Activated CD4-positive, CD25-positive, alpha-beta regulatory T cell treated with anti-CD3 and anti-CD28 coated beads, Interleukin-2, amount 50 U/mL, for 24 hours (primary cell): ENCODE results near the gene CAMKK1.

Source experiments
- ATAC-seq, 2 donors: fragments of 150-1000 bp; cut with Tn5 transposase; one replicate each; pipeline ENCODE4 v1.10.0; 2021; ENCODE audit warnings: mild to moderate bottlenecking in 1 of 2, moderate library complexity in 1 of 2

CAMKK1 gene

GRCh38 chr17:3895354-3895753 is 2.5 kb upstream of the CAMKK1 start:
- no peak for ATAC-seq

GRCh38 chr17:3894911-3895343 is 2.1 kb upstream of the CAMKK1 start:
- no peak for ATAC-seq

- ATAC-seq, result no peak
These were observed 1.3 kb upstream of the CAMKK1 start for GRCh38 chr17:3894188-3894587.

DNA sequence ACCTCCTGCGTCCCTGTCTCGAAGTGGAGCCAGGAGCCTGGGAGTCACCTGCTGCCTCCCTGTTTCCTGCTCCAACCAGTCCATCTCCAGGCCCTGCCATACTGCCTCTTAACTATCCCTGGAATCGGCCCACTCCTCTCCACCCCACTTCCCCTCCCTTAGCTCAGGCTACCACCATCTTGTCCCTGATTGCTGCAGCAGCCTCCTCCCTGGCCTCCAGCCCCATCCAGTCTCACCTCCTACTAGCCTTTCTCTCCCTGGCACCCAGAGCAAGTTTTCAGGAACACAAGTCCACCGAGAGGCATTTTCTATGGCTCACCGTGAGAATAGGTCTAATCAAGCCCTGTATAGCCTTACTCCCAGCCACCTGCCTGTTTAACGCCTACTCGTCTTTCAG is 865 bp upstream of the CAMKK1 start:
- no peak for ATAC-seq

DNA sequence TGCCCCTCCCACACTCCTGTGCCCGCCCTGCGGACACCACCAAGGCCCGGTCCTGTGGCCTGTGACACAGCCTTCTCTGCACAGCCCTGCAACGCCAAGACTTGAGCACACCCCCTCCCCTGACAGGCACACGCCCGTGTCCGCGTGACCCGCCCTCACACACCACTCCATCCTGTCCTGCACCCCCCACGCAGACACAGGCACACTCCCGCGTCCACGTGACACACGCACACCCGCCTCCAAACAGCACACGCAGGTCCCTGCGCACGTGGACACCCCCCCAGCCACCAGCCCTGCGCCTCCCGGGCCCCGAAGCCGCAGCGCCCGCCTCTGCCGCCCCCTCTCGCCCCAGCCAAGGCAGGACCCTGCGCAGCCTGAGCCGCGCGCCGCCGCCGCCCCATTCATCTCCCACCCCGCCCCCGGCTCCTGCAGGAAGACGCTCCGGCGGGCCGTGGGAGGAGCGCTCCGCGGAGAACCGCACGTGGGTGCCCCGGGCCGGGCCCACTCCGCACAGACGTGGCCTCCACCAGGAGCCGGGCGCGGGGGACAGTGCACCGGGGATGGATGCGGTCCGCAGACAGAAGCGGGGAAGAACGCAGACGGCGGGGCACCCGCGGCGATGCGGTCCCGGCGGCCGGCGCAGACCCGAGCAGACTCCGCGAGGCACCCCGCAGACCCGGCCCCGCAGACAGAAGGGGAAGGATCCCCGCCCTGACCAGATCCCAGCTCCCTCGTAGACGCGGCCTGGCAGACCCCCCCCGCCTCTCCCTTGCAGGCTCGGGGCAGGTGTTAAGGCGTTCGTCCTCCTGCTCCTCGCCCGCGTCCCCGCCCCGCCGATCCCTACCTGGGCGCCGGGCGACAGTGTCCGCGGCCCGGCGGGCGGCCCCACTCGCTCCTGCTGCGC is 506 bp downstream of the CAMKK1 start:
- peak; percentile 22 to 37 for ATAC-seq

DNA sequence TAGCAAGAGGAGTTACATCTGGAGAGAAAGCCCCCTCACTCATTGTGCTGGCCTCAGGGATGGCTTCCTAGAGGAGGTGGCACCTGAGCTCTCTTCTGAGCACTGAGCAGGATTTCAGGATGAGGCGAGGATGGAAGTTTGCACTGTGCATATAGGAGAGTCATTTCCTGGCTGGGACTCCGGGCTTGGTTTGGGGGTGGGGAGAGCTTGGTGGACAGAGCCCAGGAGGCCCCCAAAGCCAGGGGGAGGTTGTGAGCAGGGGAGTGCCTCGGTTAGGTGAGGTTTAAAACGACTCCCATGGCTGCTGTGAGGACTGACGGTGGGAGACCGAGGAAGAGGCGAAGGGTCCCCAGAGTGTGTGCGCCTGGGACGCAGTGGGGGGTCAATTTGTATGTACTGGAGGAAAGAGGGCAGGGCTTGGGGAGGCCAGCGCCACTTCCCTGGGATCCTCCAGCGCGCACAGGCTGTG is 1.2 kb downstream of the CAMKK1 start:
- no peak for ATAC-seq

- no peak for ATAC-seq
These were observed 2.0 kb downstream of the CAMKK1 start for GRCh38 chr17:3890878-3891219.

DNA sequence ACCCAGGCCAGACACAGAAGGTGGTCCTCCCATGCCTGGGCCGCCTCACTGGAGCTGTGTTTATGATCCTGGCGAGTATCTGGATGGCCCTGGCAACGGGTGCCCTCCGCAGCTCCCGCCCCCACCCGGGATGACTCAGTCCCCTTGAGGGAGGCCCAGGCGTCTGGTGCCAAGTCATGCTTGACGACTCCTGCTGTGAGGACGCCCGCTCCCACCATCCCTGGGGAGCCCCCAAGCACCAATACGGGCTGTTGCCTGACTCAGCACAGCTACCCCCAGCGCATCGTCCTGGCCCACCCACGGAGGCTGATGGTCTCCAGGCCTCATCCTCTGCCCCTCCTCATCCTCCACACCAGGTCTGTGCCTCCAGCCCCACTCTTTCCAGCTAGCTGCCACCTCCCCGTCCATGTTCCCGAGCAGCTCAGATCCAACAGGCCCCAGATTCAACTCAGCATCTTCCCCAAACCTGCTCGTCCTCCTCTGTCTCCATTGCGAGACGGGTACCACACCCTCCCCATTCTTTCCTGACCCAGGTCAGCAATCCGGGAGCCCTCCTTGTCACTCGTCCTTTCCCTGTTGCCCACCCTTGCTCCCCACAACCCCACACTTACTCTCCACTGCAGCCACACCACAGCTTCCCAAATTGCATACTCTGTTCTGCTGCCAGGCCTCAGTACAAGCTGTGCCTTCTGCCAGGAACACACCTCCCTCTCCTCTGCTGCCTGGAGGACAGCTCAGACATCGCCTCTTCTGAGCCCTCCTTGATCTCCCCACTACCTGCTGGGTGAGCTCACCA is 2.6 kb downstream of the CAMKK1 start:
- ATAC-seq, result no peak

DNA sequence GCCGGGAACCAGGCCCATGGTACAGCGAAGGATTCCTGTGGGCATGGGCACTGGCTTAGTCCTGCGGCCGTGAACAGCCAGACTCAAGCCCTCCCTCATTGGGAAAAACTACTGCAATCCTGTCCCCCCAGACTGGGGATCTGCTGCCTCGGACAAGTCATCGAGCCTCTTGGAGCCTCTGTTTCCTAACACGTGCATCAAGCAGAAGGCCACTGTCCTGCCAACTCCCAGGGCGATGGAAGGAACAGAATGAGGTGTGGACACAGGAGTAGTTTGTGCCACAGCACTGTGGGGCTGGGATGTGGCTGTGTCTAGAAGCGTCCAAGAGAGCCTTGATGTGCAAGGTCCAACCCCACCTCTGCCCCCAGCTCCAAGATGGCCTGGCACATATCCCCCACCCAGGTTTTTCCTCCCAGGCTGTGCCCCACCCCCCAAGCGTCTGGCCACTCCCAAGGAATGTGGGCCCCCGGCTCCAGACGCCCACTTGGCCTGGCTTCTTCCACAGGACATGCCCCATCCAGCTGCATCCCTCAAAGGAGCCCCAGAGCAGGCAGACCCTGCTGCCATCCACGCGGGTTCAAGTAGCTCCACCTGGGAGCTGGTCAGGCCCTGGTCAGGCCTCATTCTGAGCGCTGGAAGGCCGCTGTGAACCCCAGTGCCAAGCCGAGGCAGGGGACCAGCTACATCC is 3.4 kb downstream of the CAMKK1 start:
- no peak for ATAC-seq

DNA sequence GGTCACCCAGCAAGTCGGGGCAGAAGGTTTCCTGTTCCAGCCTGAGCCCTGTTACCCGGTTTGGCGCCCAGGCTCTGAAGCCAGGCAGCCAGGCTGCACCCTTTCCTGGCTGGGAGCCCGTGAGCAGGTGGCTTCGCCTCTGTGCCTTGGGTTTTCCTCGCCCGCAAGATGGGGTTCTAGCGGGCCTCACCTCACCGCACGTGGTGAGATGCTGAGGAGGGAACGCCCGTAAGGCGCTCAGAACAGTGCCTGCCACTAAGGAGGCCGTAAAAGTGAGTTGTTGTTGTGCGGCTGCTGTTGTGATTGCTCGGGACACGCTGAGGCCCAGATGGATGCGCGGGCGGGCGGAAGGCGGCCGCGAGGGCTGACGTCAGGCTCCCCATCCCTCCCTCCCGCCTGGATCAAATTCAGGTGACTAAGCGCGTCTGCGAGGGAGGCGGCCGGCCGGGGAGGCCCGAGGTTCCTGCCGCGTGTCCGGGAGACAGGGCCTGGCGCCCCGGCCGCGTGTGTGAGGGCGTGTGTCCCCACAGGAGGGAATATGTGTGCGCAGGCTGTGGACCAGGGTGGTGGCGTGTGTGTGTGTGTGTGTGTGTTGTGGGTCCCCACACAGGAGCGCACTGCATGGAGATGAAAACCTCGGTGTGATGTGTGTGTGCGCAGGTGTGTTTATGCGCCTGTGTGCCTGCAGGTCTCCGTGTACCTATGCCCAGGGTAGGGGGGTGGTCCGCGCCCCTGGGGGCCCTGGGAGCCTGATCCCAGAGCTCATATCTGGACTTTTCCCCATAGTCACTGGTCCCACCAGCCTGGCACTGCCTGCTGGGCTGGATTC is 4.3 kb downstream of the CAMKK1 start:
- ATAC-seq, result no peak

DNA sequence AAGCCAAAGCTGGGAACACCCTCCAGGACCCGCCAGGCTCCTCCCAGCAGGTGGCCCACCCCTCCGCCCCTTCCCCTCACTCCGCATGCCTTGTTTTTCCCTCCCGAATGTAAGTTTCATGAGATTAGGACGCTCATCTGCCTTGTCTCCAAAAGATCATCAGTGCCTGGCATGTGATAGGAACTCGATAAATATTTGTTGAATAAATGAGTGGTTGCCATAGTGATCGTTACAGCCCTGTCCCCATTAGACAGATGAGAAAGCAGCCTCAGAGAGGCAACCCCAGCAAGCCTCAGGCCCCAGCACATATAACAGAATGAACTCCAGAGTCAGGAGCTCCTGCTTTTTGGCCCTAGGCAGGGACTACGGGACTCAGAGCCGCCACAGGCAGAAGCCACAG is 5.0 kb downstream of the CAMKK1 start:
- no peak for ATAC-seq

GRCh38 chr17:3887394-3887793 is 5.5 kb downstream of the CAMKK1 start:
- no peak for ATAC-seq

DNA sequence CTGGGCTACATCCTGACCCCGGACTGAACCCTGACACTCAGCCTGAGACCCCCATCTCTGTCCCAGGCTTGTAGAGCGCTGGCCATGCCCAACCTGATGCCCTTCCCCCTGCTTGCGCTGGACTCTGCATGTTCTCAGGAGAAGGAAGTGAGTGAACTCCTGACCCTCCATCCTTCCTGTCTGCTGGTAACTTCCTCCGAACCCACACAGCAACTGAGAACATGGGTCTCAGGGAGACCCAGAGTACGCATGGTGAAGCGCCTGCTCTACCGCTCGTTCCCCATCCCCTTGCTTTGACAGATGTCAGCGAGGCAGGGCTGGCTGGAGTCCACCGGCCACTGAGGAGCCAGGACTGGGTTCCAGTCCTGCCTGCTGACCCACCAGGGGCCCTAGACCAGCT is 6.1 kb downstream of the CAMKK1 start:
- ATAC-seq, result peak; percentile 24 to 34

DNA sequence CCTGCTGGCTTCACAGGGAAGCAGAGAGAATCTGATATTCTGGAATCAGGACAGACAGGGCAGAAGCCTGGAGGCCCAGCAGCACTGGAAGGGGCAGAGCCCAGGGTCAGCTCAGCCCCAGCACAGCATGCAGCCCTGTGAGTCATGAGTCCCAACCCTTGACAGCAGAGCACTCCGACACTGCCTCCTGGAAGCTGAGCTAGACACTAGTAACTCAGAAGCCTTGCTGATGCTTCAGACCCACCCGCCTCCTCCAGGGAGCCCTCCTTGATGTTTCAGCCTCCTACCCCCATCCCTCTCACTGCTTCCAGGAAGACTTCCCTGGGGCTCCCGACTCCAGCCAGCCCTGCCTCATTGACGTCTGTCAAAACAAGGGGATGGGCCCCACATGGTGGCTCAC is 6.9 kb downstream of the CAMKK1 start:
- ATAC-seq, result no peak

GRCh38 chr17:3885271-3885670 is 7.6 kb downstream of the CAMKK1 start:
- no peak for ATAC-seq

GRCh38 chr17:3884188-3884587 is 8.7 kb downstream of the CAMKK1 start:
- ATAC-seq, result no peak

GRCh38 chr17:3882276-3882675 is 10.6 kb downstream of the CAMKK1 start:
- ATAC-seq, result no peak

GRCh38 chr17:3880983-3881382 is 11.9 kb downstream of the CAMKK1 start:
- ATAC-seq, result no peak

- no peak for ATAC-seq
These were observed 13.0 kb downstream of the CAMKK1 start for GRCh38 chr17:3879591-3880417.

- ATAC-seq, result no peak
These were observed 13.7 kb downstream of the CAMKK1 start for GRCh38 chr17:3879186-3879585.

DNA sequence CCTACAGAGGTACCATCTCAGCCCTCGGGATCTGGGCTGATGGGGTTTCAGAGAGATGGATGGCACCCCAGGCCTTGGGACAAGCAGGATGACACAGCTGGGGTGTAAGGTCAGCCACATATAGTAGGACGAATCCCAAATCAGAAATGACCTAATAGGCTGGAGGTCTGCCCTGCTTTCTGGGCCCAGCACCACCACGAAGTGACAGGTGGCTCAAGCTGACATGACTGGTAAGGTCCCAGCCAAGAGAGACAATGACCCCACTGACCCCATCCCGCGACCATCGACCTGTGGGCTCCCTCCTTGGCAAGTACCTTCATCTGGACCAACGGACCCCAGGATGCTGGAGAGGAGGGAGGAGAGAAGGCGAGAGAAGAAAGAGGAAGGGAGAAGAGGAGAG is 15.6 kb downstream of the CAMKK1 start:
- no peak for ATAC-seq
